GM19455 (cell line): ENCODE measurements around the gene BRAF.
"Not testable (repeated sequence)": the region's sequence is repeated elsewhere in the genome, so short reads cannot be mapped to it uniquely, and the experiment has no call there.

Experiments used
- ATAC-seq: cut with Tn5 transposase; IDR thresholded peaks from one replicate; pipeline ENCODE4 v1.9.1; 2021; ENCODE audit not compliant: unreplicated experiment

The BRAF gene

DNA sequence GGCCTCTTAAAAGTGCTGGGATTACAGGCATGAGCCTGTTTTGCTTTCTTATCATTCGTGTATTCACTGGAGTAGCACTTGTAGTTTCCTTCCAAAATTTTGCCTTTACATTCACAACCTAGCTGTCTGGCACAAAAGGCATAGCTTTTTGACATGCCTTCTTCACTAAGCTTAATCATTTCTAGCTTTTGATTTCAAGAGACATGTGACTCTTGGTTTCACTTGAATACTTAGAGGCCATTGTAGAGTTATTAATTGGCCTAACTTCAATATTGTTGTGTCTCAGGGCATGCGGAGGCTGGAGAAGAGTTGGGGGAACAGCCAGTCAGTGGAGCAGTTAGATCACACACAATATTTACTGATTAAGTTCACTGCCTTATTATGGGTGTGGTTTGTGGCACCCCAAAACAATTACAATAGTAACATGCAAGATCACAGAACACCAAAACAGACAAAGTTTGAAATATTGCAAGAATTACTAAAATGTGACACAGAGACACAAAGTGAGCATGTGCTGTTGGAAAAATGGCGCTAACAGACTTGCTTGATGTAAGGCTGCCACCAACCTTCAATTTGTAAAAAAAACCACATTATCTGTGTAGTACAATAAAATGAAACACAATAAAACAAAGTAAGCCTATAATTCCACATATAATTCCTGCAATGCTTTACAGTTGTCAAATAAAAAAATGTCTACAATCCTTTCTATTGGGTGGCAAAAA, 43.1 kb downstream of the BRAF start:
- ATAC-seq: peak; percentile 46

DNA sequence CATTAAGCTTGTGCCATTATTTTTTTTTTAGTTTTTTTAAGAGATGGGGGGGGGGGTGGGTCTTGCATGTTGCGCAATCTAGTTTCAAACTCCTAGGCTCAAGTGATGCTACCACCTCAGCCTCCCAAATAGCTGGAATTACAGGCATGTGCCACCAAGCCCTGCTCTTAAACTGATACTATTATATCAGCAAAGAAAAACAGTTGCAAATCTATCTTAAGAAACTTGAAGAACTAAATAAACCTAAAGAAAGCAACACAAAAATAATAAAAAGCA, 47.5 kb downstream of the BRAF start:
- no peak for ATAC-seq

DNA sequence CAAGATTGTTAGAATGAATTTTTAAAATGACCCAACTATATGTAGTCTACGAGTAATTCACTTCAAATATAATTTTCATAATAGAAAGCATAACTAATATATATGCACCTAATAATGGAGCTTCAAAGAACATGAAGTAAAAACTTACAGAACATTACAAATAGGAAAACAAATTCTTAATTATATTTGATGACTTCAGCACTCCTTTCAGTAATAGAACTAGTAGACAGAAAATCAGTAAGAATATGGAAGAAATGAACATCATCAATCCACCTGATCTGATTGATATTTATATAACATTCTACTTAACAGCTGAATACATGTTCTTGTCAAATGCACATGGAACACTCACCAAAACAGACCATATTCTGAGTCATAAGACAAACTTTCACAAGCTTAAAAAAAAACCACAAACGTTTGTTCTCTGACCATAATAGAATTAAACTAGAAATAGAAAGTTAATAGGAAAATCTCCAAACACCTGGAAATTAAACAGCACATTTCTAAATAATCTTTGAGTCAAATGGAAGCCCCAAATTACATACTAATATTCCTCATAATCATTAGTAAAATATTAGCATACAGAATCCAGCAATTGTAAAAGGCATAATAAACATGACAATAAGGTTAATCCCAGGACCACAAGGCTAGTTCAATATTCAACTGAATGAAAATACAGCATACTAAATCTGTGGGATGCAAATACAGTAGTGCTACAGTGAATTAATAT, 48.0 kb downstream of the BRAF start:
- ATAC-seq: peak; percentile 89

DNA sequence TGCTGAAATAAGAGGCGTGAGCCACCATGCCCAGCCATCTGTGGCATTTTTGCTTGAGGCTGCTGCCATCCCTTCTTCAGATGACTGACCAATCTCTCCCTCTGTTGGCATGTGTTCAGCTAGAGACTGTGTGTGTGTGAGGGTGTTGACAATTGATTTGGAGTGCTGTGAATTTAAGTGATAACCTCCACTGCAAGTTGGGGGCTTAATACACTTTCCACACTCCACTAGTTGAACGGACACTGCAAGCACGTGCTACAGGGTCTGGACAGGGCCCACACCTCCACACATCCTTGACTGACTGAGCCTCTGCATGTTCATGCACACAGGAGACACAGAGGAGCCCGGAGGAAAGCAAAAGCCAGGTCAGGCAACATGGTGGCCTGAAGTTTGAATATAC, 51.3 kb downstream of the BRAF start:
- no peak for ATAC-seq

DNA sequence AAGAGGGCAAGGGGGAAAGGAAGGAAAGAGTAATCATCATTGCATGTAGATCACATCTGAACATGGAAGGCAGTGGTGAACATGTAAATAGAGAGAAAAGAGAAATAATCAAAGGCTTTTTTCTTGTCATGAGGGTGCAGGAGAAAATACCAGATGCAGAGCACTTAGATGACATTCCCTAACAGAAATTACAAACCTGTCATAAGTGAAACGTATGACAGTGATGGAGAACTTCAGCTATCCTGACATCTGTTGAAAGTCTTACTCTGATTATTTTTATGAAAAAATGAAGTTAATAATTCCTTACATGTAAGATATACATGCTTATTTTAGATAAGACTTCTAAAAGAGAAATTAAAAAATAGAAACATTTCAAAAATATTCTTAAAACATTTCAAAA, 54.7 kb downstream of the BRAF start:
- ATAC-seq: no peak

DNA sequence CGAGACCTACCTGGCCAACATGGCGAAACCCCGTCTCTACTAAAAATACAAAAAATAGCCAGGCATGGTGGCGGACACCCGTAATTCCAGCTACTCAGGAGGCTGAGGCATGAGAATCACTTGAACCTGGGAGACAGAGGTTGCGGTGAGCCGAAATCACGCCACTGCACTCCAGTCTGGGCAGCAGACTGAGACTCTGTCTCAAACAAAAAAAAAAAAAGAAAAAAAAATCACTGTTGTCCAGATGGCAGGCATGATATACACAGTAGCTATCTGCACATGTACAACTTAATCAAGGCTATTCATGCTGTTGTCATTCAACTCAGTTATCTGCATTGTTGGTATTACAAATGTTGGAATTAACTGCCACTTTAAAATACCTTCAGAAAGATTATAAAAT, 55.3 kb downstream of the BRAF start:
- no peak for ATAC-seq

DNA sequence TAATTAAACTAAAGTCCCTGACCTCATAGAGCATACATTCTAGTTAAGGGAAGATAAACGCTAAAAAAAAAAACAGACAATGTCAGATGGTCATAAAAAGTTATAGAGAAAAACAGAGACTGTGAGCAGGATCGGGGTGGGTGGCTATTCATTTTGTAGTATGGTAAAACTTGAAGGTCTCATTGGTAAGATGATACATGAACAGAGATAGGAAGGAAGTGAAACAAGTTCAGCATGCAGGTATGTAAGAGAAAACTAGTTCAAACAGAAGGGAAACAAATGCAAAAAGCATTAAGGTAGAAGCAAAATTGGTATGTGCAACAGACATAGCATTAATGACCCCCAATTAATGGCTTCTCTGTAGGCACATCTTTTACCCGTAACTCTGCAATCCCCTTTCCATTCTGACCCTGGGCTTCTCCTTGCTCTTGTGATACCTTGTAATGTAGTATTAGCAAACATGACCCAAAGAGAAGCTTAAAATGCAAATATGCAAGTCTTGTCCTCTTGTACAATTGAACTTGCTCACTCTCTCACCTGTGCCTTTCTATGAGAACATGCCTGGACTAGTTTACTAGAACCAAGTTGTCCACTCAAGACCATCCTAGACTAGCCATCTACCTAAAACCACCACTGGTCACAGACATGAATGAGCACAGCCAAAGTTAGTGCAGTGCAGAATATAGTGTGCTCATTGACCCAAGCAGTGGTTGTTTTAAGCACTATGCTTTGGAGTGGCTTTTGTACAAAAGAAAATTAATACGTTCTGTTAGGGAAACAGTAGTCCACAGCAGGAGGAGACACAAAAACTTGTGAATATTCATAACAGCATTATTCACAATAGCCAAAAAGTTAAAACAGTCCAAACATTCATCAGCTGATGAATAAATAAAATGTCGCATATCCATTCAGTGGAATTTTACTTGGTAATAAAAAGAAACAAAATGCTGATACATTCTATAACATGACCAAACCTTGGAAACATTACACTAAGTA, 57.0 kb downstream of the BRAF start:
- ATAC-seq: no peak

DNA sequence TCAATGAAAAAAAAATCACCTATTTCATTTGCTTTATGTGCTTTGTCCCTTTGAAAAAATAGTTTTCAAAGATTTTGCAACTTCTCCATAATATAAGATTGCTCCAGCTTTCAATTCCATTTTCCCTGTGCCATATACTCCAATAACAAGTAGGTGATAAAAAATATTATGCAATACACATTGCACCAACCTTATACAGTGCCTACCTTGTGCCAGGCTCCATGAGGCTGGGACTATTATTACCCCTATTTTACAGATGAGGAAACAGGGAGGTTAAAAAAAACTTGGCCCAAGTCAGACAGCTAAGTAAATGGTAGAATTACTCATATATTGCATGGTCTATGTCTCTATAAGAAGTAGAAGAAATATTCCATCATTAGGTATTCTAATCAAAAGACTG, 57.8 kb downstream of the BRAF start:
- no peak for ATAC-seq

DNA sequence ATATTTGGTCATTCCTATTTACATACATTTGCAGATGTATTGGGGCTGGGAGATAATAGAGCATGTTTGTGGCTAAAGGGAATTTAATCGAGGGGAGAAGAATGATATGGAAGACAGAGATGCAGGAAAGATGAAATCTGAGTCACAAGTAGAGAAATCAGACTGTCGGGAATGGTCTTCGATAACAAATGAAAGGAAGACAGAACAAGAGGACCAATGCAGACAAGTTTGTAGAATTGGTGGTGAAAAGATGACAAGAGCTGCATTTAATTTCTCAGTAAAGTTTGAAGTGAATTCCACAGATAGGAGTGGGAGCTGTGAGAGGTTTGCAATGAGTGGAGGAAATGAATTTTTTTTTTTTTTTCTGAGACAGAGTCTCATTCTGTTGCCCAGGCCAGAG, 60.0 kb downstream of the BRAF start:
- ATAC-seq: no peak

DNA sequence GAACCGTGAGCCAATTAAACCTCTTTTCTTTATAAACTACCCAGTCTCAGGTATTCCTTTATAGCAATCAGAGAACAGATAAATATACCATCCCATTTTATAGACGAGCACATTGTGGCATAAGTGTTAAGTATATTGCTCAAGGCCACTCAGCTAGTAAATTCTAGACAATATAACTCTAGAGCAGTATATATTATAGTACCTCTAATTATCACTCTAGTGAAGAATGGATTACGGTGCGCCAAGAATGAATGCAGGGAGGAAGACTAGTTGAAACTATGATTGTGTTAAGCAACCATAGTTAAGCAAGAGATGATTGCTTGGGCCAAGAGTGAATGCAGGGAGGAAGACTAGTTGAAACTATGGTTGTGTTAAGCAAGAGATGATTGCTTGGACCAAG, 60.9 kb downstream of the BRAF start:
- no peak for ATAC-seq

DNA sequence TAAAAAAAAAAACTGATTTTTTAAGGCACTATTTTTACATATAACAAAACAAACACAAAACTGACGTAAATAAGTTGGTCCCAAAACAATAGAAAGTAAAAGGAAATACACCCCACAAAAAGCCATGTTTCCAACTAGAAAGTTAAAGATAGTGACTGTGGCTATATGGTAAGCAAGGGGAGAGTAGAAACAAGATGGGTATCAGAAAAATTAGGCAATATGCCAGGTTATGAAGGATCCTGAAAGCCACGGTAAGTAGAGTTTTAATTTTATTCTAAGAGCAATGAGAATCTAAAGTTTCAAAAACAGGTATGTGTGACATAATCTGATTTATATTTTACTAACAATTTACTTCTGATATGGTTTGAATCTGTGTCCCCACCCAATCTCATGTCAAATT, 61.5 kb downstream of the BRAF start:
- no peak for ATAC-seq

DNA sequence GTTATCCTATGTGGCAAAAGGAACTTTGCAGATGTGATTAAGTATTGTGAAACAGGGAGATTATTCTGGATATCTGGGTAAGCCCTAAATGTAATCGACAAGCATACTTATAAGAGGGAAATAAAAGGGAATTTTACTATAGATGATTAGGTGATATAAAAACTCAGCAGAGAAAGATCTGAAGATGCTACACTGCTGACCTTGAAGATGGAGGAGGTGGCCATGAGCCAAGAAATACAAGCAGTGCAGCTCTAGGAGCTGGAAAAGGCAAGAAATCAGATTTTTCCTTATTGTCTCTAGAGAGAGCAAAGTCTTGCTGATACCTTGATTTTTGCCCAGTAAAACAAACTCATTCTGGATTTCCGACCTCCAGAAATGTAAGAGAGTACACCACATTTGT, 67.7 kb downstream of the BRAF start:
- ATAC-seq: no peak

DNA sequence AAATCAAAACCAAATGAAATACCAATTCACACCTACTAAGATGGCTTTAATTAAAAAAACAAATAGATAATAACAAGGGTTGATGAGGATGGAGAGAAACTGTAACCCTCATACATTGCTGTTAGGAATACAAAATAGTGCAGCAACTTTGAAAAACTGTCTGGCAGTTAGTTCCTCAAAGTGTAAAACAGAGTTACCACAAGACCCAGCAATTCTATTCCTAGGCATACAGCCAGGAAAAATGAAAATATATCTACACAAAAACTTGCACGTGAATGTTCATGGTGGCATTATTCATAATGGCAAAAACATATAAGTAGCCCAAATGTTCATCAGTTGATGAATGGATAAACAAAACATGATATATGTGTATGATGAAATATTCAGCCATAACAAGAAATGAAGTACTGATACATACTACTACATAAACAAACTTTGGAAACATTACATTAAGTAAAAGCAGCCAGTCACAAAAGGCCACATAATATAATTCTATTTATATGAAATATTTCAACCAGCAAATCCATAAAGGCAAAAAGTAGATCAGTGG, 83.5 kb downstream of the BRAF start:
- ATAC-seq: no peak

DNA sequence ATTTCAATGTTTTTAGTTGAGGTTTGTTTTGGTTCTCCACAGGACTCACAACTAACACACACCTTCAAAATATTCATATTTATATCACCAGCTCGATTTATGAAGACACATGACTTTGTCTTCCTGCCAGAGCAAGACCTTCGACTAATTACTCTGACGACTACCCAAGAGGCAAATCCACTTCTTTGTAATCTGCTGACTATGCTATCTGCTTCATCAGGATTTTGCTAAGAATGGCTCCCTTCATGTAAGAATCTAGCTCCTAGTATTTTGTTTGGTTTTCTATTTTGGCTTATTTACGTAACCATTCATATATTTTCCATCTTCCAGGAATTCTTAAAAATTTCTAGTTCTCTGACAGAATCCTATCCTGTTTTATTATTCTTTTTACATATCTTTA, 93.0 kb downstream of the BRAF start:
- no peak for ATAC-seq

DNA sequence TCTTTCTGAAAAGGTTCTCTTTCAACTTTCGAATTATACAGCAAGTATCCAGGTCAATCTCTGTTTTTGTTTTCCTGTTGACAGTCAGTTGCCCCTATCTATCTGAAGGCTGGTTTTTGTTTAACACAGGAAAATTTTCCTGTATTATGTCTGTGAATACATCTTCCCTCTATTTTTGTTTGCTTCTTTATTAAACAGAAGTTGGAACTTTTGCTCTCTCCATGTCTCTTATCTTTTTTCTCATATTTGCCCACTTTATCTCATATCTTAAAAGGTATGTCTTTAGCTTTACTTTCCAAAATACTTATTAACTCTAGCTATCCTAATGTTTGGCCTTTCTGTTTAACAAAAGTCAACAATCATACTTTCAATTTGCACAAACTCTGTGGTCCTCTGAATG, 95.0 kb downstream of the BRAF start:
- no peak for ATAC-seq

DNA sequence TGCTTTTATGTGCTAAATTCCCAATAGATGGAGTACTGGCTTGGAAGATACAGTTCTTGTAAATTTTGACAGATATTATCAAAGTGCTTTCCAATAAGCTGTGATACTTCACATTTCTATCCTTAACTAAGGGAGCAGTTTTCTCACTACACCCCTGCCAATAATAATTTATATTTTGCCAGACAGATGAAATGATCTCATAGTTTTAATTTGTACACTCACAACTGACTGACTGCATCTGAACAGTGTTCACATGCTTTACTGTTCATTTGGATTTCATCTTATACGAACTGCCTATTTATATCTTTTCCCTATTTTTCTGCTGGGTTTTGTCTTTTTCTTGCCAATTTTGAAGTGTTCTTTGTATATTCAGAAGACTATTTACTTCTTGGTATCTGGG, 96.0 kb downstream of the BRAF start:
- ATAC-seq: no peak

DNA sequence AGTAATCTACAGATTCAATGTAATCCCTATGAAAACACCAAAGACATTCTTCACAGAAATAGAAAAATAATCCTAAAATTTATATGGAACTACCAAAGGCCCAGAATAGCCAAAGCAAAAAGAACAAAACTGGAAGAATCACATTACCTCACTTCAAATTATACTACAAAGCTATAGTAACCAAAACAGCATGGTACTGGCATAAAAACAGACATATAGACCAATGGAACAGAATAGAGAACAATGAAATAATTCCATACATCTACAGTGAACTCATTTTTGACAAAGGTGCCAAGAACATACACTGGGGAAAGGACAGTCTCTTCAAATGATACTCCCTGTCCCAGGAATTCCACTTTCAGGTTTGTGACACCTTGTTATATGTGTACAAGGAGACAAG, 107.3 kb downstream of the BRAF start:
- not testable (repeated sequence) for ATAC-seq

DNA sequence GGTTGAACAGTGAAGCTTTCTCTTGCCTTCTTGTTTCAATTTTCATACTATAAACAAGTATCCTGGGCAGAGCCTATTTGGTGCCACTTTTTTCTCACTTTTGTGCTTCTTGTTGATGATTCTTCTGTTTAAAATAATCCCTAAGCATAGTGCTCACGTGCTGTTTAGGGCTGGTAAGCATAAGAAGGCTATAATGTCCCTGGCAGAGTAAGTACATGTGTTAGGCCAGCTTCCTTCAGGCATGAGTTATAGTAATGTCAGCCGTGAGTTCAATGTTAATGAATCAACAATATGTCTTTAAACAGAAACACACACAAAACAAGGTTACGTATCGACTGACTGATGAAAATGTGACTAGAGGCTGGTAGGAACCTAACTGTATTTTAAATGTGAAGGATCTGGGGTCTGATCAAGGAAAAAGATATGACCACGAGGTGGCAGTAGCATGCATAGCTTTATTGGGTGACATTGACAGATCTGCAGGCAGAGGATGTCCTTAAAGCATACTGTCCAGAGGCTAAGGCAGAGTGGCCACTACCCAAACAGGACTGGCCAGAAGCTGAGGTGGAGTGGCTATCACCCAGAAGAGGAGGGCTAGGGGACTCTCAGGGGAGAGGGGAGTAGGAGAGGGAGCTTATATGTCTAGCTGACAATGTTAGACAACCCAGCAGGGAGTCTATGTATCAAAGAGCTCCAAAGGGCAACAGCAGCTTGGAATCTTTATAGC, 113.7 kb downstream of the BRAF start:
- ATAC-seq: peak; percentile 86

DNA sequence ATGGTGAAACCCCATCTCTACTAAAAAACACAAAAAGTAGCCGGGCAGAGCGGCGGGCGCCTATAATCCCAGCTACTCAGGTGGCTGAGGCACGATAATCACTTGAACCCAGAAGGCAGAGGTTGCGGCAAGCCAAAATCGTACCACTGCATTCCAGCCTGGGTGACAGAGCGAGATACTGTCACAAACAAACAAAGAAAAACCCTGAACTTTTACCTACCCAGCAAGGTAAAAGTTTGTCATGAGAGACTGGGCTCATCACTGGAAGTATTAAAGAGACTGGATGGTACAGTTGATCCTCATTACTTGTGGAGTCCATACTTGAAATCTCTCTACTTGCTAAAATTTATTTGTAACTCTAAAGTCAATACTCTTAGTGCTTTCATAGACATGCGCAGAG, 114.3 kb downstream of the BRAF start:
- ATAC-seq: no peak

DNA sequence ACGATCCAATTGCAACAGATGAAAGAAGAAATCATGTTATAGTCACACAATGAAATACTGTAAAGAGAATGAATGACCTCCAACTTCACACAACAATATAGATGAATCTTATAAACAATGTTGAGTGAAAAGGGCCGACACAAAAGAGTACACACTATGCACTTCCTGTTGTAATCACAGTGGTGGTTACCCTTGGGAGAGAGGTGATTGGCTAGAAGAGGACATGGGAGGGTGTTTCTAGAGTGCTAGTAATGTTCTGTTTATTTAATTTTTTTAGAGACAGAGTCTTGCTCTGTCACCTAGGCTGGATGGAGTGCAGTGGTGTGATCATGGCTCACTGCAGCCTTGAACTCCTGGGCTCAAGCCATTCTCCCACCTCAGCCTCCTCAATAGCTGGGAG, 145.8 kb downstream of the BRAF start:
- no peak for ATAC-seq

DNA sequence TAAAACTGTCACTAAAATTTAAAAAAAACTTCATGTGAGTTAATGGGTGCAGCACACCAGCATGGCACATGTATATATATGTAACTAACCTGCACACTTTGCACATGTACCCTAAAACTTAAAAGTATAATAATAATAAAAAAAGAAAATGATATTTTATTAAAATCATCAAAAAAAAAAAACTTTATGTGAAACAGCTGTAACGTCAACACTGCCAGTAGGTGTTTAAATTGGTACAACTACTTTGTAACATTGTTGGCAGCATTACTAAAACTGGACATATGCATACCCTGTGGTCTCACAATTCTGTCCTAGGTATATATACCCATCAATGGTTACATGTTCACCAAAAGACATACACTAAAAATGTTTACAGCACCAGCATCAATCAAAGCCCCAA, 146.2 kb downstream of the BRAF start:
- ATAC-seq: no peak
